GM18868 (cell line): Measurements from ENCODE around the gene ATP6V1E1.

Experiments used
- ATAC-seq: cut with Tn5 transposase; IDR thresholded peaks from one replicate; pipeline ENCODE4 v1.9.1; 2021; ENCODE audit warnings: mild to moderate bottlenecking, moderate library complexity; ENCODE audit not compliant: unreplicated experiment

The ATP6V1E1 gene

DNA sequence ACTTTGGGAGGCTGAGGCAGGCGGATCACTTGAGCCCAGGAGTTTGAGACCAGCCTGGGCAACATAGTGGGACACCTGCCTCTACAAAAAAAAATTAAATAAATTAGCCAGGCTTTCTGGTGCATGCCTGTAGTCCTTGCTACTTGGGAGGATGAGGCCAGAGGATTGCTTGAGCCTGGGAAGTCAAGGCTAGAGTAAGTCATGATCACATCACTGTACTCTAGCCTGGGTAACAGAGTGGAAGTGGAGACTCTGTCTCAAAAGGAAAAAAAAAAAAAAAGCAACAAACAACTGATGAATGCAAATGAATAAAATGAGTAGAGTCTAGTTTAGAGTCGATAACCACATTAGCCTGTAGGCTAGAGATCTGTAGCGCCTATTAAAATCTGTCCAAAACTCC lies 6.1 kb upstream of the ATP6V1E1 start:
- no peak for ATAC-seq

- ATAC-seq: no peak
Observed at GRCh38 chr22:17633998-17634323, 5.4 kb upstream of the ATP6V1E1 start.

GRCh38 chr22:17633217-17633997 lies 4.9 kb upstream of the ATP6V1E1 start:
- ATAC-seq: no peak

GRCh38 chr22:17631076-17631565 lies 2.6 kb upstream of the ATP6V1E1 start:
- no peak for ATAC-seq

GRCh38 chr22:17629641-17630040 lies 1.1 kb upstream of the ATP6V1E1 start:
- no peak for ATAC-seq

- no peak for ATAC-seq
Observed at GRCh38 chr22:17629173-17629489, 582 bp upstream of the ATP6V1E1 start.

DNA sequence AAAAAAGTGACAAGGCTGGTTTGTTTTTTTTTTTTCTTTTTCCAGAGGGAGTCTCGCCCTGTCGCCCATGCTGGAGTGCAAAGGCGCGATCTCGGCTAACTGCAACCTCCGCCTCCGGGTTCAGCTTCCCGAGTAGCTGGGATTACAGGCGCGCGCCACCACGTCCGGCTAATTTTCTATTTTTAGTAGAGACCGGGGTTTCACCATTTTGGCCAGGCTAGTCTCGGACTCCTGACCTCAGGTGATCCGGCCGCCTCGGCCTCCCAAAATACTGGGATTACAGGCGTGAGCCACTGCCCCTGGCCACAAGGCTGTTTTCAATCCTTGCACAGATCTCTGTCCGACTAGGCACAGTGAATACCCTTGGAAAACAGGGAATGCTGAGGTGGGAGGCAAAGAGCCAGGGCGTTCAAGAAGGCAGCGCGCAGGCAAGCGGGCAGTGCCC lies 566 bp downstream of the ATP6V1E1 start:
- ATAC-seq: no peak

DNA sequence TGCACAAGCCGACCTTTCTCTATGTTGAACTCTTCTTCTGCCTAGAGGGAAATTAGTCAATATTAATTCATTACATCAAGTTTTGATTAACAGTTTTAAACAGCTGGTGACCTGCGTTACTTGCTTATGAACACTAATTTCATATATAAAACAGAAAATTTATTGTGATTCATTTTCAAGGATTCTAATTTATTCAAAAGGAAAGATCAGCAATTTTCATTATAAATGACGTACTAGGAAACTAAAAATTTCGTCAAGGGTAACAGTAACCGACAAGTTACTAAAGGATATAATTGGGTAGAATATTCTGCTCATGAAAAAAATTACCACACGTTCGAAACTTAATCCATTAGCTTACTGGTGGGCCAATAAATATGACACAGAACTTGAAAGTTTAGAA lies 15.3 kb downstream of the ATP6V1E1 start:
- no peak for ATAC-seq

DNA sequence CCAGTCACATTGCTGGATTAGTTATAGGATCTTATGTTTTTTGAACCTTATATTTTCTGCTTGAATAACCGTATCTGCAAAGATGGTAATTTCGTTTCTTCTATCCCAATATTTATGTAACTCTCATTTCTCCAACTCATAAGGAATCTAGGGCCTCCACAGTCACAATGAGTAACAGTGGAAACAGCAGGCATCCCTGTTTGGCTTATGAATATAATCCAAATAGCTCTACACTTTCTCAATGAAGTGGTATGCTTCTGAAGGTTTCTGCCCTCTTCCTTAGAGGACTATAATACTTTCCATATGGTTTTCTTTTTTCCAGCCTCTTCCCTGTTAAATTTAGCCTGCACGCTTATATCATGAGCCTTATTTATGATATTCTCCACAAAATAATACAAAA lies 16.5 kb downstream of the ATP6V1E1 start:
- ATAC-seq: no peak

GRCh38 chr22:17607891-17608521 lies 20.5 kb downstream of the ATP6V1E1 start:
- no peak for ATAC-seq

DNA sequence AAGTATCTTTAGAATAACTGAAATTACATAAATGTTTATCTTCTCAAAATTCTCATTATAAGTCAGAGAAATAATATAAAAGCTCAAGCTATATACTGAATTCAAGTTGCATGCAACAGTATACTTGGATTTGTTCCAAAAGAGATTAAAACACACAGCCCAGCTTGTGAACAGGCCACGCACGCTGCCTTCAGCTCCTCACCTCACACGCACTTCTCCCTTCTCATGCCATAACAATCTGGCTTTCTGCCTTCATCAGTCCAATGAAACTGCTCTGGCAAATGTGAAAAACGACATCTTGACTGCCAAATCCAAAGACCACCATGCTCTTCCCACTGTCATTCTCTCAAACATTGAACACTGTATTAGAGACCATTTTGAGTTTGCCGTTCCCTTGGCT lies 22.1 kb downstream of the ATP6V1E1 start:
- ATAC-seq: no peak

DNA sequence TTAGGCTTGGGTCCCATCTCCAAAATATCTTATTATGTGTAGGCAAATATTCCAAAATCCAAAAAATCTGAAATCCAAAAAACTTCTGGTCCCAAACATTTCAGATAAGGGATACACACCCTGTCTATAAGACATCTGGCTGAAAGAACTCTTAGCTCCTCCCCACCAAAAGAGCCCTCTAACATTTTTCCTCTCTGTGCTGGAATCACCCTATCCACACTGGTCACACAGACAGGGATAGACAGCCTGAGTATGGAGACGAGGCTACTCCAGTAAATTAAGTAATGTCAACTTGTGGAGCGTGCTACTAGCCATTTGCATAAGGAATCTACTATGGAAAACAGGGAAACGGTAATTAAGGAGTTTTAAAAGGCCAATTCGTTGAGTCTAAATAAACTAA lies 24.9 kb downstream of the ATP6V1E1 start:
- no peak for ATAC-seq

- ATAC-seq: no peak
Observed at GRCh38 chr22:17601031-17601430, 27.5 kb downstream of the ATP6V1E1 start.

- no peak for ATAC-seq
Observed at GRCh38 chr22:17598318-17598717, 30.2 kb downstream of the ATP6V1E1 start.

DNA sequence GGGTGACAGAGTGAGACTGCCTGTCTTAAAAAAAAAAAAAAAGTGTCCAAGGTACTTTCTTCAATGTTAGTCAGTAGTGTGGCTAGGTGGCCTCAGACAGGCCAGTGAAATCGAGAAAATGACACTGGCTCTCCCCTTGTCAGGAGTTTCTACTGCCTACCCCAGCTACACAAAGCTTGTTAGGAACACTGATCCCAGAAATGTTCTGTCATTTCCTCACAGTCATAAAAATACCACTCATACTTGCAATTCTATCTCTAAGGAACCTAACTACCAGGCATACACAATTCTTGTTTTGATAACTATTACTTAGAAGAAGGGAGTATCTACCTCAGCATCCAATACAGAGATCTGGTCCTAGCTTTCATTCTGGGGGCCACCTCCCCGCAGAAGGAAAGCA lies 31.3 kb downstream of the ATP6V1E1 start:
- no peak for ATAC-seq

DNA sequence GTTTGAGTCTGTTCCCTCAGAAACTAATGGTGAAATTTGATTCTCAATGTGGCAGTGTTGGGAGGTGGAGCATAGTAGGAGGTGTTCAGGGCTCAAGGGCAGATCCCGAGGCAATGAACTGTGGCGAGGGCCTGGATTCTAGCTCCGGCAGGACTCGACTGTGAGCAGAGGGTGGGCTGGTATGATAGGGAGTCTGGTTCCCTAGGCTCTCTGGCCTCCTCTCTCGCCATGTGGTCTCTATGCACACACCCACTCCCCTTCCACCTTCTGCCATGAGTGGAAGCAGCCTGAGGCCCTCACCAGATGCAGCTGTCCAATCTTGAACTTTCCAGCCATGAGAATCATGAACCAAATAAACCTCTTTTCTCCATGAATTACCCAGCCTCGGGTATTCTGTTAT lies 32.3 kb downstream of the ATP6V1E1 start:
- no peak for ATAC-seq

- no peak for ATAC-seq
Observed at GRCh38 chr22:17592201-17592600, 36.3 kb downstream of the ATP6V1E1 start.

DNA sequence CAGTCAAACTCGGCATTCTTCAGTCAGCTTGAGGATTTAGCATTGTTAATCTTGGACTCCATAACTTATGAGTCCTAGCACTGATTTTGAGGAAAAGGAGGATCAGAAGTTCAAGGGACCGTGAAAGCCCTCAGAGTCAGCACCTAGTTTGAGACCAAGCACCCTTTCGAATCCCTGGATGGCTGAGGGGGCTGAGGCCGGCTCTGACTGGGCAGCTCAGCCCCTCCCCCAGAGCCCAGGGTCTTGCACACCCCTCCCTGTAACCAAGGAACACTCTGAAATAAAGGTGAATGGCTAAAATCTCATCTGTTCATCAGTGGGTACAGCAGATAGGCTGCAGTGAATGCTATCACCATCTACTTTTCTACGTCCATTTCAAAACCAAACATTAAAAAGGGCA lies 38.0 kb downstream of the ATP6V1E1 start:
- no peak for ATAC-seq

GRCh38 chr22:17589810-17590375 lies 38.7 kb downstream of the ATP6V1E1 start:
- no peak for ATAC-seq

GRCh38 chr22:17588606-17589005 lies 39.9 kb downstream of the ATP6V1E1 start:
- ATAC-seq: no peak

- ATAC-seq: no peak
Observed at GRCh38 chr22:17587629-17588028, 40.9 kb downstream of the ATP6V1E1 start.

GRCh38 chr22:17586831-17587440 lies 41.6 kb downstream of the ATP6V1E1 start:
- no peak for ATAC-seq
